ENCODE measurements around the gene DZANK1. TPM values are rescaled to one million over a fixed set of nuclear protein-coding genes. Genes with fewer than 3 reads are reported as not detected.
"Not testable (repeated sequence)": the region's sequence is repeated elsewhere in the genome, so short reads cannot be mapped to it uniquely, and the experiment has no call there.

DZANK1 gene
- 7.1 TPM for total RNA-seq

GRCh38 chr20:18466894-18467730 is at the start of gene DZANK1, which contains the start of gene POLR3F:
DZANK1 (minus strand) TSS chr20:18467030; CDS start chr20:18465358, 1,672 bp downstream.
POLR3F (plus strand) TSS chr20:18467390; CDS start chr20:18467507, 117 bp downstream.
- peak; percentile 95 for DNase-seq (ENCODE audit: low spot score)

- no peak for DNase-seq (ENCODE audit: low spot score)
These were observed 49.1 kb upstream of the DZANK1 start for GRCh38 chr20:18515973-18516372.

GRCh38 chr20:18514127-18514526 is 47.3 kb upstream of the DZANK1 start:
- DNase-seq (ENCODE audit: low spot score) = no peak

GRCh38 chr20:18513208-18513607 is 46.4 kb upstream of the DZANK1 start:
- no peak for DNase-seq (ENCODE audit: low spot score)

- DNase-seq (ENCODE audit: low spot score) = no peak
These were observed 44.7 kb upstream of the DZANK1 start for GRCh38 chr20:18511571-18511970.

GRCh38 chr20:18507218-18508191 is 40.7 kb upstream of the DZANK1 start, which contains the start of gene SEC23B:
SEC23B (plus strand) TSS chr20:18507940; CDS start chr20:18510836, 2,896 bp downstream.
- DNase-seq (ENCODE audit: low spot score) = peak; percentile 97

- no peak for DNase-seq (ENCODE audit: low spot score)
These were observed 39.9 kb upstream of the DZANK1 start for GRCh38 chr20:18506744-18507143.

- DNase-seq (ENCODE audit: low spot score) = peak; percentile 43
These were observed 37.7 kb upstream of the DZANK1 start for GRCh38 chr20:18504479-18505060.

GRCh38 chr20:18501672-18502071 is 34.8 kb upstream of the DZANK1 start:
- not testable (repeated sequence) for DNase-seq (ENCODE audit: low spot score)

- no peak for DNase-seq (ENCODE audit: low spot score)
These were observed 30.8 kb upstream of the DZANK1 start for GRCh38 chr20:18497603-18498002.

GRCh38 chr20:18496740-18497592 is 30.1 kb upstream of the DZANK1 start, which contains the start of gene RBBP9:
RBBP9 (minus strand) TSS chr20:18497225; CDS start chr20:18497167, 58 bp downstream.
- DNase-seq (ENCODE audit: low spot score) = peak; percentile 86

GRCh38 chr20:18496042-18496441 is 29.2 kb upstream of the DZANK1 start:
- DNase-seq (ENCODE audit: low spot score) = no peak

- no peak for DNase-seq (ENCODE audit: low spot score)
These were observed 21.5 kb upstream of the DZANK1 start for GRCh38 chr20:18488301-18488700.

GRCh38 chr20:18481596-18481995 is 14.8 kb upstream of the DZANK1 start:
- no peak for DNase-seq (ENCODE audit: low spot score)

GRCh38 chr20:18477821-18478220 is 11.0 kb upstream of the DZANK1 start:
- DNase-seq (ENCODE audit: low spot score) = no peak

GRCh38 chr20:18477218-18477617 is 10.4 kb upstream of the DZANK1 start:
- DNase-seq (ENCODE audit: low spot score) = no peak

GRCh38 chr20:18466574-18466893 is 296 bp downstream of the DZANK1 start:
- DNase-seq (ENCODE audit: low spot score) = no peak

GRCh38 chr20:18465536-18466200 is 1.2 kb downstream of the DZANK1 start:
- DNase-seq (ENCODE audit: low spot score) = no peak

- no peak for DNase-seq (ENCODE audit: low spot score)
These were observed 10.2 kb downstream of the DZANK1 start for GRCh38 chr20:18456600-18456999.

- DNase-seq (ENCODE audit: low spot score) = no peak
These were observed 22.9 kb downstream of the DZANK1 start for GRCh38 chr20:18443886-18444285.
